A549 (cell line): ENCODE measurements around the gene DYSF.

Experiments
- CTCF ChIP-seq: fragments of >200 bp; sonication (Bioruptor Twin); formaldehyde crosslinking; IDR thresholded peaks from 3 replicates; pipeline ENCODE4 v1.5.1; 2016
- FOSL2 ChIP-seq, 2 experiments: fragments of 450-650 bp in 1 of 2; fragments of >200 bp in 1 of 2; sonication (Bioruptor Twin) in 1 of 2; formaldehyde crosslinking; IDR thresholded peaks; 2 replicates each; pipeline versions ENCODE4 v1.5.0 to v1.6.1; 2016 to 2020; ENCODE audit warnings: mild to moderate bottlenecking in 1 of 2, moderate library complexity in 1 of 2
- HOXB13 ChIP-seq: fragments of 250-450 bp; sonication (Bioruptor Pico); IDR thresholded peaks from 2 replicates; pipeline ENCODE4 v1.5.0; 2020; ENCODE audit warnings: low read depth, mild to moderate bottlenecking, moderate library complexity
- KDM5A ChIP-seq: fragments of 200-600 bp; sonication (generic); IDR thresholded peaks from 2 replicates; pipeline ENCODE4 v1.6.1; 2016; ENCODE audit warnings: antibody characterized with exemption, mild to moderate bottlenecking
- MAX ChIP-seq: IDR thresholded peaks from 2 replicates; pipeline ENCODE4 v1.6.1; 2012
- POLR2A ChIP-seq: IDR thresholded peaks from 2 replicates; pipeline ENCODE4 v1.6.1; 2012; ENCODE audit warnings: mild to moderate bottlenecking, low read length
- POLR2AphosphoS2 ChIP-seq: conservative IDR thresholded peaks from 2 replicates; pipeline ENCODE4 v1.6.1; 2012; ENCODE audit warnings: low read length, improper control_type of control experiment, inconsistent platforms
- RCOR1 ChIP-seq: fragments of 150-350 bp; IDR thresholded peaks from 2 replicates; pipeline ENCODE4 v1.6.1; 2014; ENCODE audit warnings: antibody characterized with exemption, low read length, low read depth
- RFX5 ChIP-seq: fragments of 450-650 bp; IDR thresholded peaks from 2 replicates; pipeline ENCODE4 v1.7.1; 2014; ENCODE audit warnings: antibody characterized with exemption, mild to moderate bottlenecking, moderate library complexity
- RNF2 ChIP-seq: fragments of 200-600 bp; sonication (generic); IDR thresholded peaks from 2 replicates; pipeline ENCODE4 v1.6.1; 2016; ENCODE audit warnings: low read depth, mild to moderate bottlenecking, antibody characterized with exemption, moderate library complexity, borderline replicate concordance
- TF ChIP-seq, protein P1 (sequence below): fragments of 250-450 bp; sonication (Bioruptor Pico); IDR thresholded peaks from 2 replicates; pipeline ENCODE4 v1.5.0; 2020; ENCODE audit warnings: low read depth, mild to moderate bottlenecking, moderate library complexity

GRCh38 chr2:71557321-71557720 is 104.0 kb downstream of the DYSF start:
- no peak for TF ChIP-seq MAX
- no peak for TF ChIP-seq POLR2A
- TF ChIP-seq RNF2: no peak
- no peak for TF ChIP-seq POLR2AphosphoS2
- no peak for TF ChIP-seq RCOR1
- TF ChIP-seq, protein P1, sequence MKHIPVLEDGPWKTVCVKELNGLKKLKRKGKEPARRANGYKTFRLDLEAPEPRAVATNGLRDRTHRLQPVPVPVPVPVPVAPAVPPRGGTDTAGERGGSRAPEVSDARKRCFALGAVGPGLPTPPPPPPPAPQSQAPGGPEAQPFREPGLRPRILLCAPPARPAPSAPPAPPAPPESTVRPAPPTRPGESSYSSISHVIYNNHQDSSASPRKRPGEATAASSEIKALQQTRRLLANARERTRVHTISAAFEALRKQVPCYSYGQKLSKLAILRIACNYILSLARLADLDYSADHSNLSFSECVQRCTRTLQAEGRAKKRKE (CRISPR knock-in tag): no peak
- TF ChIP-seq FOSL2 (IDR thresholded peaks at IDR 0.05): no peak
- no peak for TF ChIP-seq FOSL2 (CRISPR knock-in tag; IDR thresholded peaks at IDR 0.05)
- no peak for TF ChIP-seq CTCF
- no peak for TF ChIP-seq RFX5
- no peak for TF ChIP-seq KDM5A
- no peak for TF ChIP-seq HOXB13 (CRISPR knock-in tag)
